HG03354 (cell line): ENCODE results near the gene SLC16A10.
"Not testable (repeated sequence)": the region's sequence is repeated elsewhere in the genome, so short reads cannot be mapped to it uniquely, and the experiment has no call there.

ENCODE experiments used
- ATAC-seq: cut with Tn5 transposase; IDR thresholded peaks from one replicate; pipeline ENCODE4 v1.9.1; 2021; ENCODE audit warnings: mild to moderate bottlenecking; ENCODE audit not compliant: unreplicated experiment, poor library complexity, severe bottlenecking

SLC16A10 gene, protein sequence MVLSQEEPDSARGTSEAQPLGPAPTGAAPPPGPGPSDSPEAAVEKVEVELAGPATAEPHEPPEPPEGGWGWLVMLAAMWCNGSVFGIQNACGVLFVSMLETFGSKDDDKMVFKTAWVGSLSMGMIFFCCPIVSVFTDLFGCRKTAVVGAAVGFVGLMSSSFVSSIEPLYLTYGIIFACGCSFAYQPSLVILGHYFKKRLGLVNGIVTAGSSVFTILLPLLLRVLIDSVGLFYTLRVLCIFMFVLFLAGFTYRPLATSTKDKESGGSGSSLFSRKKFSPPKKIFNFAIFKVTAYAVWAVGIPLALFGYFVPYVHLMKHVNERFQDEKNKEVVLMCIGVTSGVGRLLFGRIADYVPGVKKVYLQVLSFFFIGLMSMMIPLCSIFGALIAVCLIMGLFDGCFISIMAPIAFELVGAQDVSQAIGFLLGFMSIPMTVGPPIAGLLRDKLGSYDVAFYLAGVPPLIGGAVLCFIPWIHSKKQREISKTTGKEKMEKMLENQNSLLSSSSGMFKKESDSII

GRCh38 chr6:111087106-111087835 is at the start of gene SLC16A10:
SLC16A10 (plus strand) TSS chr6:111087503; CDS start chr6:111087753, 250 bp downstream.
- peak; percentile 86 for ATAC-seq

DNA sequence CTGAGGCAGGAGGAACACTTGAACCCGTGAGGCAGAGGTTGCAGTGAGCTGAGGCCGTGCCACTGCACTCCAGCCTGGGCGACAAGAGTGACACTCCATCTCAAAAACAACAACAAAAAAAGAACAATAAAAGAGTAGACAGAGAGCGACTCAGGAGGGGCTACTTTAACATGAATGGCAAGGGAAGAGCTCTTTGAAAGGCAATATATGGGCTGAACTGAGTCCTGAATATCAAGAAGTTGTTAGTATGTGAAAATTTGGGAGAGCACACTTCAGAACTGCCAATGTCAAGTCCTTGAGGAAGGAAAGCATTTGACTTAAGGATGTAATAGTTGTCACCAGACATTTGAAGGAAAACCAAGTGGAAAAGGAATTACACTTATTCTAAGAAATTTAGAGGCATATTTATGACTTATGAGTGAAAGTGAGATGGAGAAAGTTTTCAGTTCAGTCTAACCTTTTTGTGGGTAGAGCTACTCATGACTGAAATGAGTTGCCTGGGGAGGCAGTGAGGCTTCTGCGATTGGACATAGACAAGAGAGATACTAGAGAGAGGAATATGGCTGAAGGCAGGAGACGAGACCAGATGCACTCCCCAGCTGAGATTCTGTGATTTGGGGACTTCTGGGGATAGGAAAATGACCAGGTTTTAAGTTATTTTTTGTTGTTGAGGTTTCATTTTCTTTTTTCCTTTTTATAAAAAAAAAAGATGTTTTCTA is 48.6 kb upstream of the SLC16A10 start:
- no peak for ATAC-seq

GRCh38 chr6:111041917-111042316 is 45.4 kb upstream of the SLC16A10 start:
- ATAC-seq = no peak

- ATAC-seq = no peak
Observed at GRCh38 chr6:111047244-111047643, 40.1 kb upstream of the SLC16A10 start.

DNA sequence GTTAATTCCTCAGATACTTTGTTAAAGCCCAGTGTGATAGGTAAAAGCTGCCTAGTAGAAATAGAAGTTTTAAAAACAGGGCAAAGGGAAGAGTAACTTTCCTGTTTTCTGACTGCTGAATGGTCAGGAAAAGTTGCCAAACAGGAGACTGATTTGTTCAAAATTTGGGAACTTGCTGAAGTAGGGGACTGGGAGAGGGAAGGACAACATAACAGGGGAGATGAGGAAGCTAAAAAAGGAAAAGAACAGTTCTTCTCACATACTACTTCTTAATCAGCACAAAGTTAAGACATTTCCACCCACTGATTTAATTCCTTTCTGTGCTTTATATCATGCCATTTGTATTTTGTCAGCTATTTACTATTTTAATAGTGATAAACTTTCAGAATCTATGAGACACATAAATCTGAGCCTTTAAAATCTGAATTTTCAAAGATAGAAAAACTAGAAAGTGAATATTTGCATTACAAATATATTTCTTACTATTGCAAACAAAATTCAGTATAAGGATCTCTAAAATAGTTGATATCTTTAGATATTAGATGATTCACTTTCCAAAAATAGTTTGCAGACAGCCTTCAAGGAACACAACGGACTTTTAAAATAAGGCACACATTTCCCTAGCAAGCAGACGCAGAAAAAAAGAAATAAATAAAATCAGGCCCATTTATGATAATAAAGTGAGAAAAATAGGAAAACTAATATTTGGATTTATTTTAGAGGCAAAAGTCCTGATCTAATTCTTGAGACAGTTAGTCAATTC is 36.9 kb upstream of the SLC16A10 start:
- ATAC-seq = no peak

- no peak for ATAC-seq
Observed at GRCh38 chr6:111052171-111052570, 35.1 kb upstream of the SLC16A10 start.

DNA sequence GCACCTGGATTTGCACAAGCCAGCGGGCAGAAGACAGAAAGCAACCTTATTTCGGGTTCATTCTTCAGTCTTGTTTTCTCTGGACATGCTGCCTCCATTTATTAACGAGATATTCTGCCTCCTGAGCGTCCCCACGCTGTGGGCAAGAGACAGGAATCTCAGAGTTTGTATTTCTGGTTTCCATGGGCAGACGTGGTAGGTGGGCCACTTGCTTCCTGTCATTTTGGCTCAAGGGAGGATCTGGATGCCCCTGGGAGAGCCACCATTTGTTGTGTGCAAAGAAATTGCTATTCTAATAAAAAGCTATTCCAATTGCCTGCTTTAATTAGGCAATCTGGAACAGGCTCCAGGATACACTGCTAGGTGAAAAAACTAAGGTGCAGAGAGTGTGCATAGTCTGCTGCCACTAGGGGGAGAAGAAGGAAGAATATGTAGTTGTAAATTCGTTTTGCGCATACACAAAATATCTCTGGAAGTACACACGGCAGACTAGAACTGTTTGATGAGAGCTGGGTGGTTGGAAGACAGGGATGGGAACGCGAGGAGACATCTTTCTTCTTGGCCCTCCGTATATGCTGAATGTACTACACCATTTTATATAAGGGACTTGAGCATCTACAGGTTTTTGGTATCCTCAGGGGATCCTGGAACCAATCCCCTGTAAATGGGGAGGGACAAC is 30.1 kb upstream of the SLC16A10 start:
- peak; percentile 65 for ATAC-seq

GRCh38 chr6:111061508-111061907 is 25.8 kb upstream of the SLC16A10 start:
- ATAC-seq = no peak

DNA sequence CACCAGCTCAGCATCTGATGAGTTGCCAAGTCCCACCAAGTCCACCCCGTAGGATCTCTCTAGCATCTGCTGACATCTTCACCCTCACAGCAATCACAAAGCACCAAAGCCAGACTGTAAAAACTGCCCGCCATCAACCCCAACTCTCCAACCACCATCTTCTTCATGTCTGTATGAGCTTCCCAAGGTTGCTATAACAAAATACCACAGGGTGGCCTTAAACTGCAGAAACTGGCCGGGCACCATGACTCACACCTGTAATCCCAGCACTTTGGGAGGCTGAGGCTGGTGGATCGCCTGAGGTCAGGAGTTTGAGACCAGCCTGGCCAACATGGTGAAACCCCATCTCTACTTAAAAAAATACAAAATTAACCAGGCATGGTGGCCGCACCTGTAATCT is 25.3 kb upstream of the SLC16A10 start:
- ATAC-seq = not testable (repeated sequence)

GRCh38 chr6:111062860-111063259 is 24.4 kb upstream of the SLC16A10 start:
- not testable (repeated sequence) for ATAC-seq

DNA sequence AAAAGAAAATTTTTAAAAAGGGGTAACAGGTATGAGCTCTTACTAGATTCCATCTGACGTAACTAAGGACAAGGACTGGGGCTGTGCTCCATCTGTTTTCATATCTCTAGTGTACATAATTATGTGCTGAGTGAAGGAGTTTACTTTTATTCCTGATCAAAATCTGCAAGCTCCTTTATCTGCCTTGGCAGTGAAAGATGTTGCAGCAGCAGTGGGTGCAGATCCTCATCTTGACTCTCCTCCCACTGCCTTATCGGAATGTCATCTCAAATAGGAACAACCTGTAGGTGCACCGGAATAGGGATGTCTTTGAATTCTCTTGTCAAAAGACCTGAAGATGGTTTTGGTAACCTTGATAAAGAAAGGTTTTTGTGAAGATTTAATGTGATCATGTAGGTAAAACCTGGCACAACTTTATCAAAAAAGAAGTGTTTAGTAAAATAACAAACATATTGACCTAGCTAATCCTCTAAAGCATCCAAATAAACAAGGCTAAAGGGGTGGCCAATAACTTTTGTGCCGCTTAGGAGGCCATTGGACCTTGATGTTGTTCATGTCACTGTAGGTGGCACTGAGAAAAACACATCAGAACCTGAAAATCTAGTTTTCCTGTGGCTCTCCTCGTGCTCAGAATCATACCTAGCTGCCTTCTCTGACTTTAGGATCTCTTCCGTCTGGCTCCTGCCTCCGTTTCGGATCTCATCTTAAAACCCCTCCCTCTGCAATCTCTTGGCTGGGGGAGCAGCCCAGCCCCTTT is 19.0 kb upstream of the SLC16A10 start:
- no peak for ATAC-seq

DNA sequence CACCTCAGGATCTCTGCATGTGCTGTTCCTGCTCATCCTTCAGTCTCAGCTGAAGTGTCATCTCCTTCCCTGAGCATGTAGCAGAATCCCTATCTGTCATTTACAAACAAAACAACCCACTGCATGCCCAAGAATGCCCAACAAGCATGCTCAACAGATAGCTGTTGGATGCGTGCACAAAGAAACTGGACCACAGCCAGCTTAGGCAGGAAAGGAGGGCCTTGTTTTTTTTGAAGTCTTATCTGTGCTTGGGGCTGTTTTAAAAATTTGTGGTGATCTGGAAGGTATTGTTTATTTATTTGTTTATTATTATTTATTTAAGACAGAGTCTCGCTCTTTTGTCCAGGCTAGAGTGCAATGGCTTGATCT is 18.5 kb upstream of the SLC16A10 start:
- ATAC-seq = no peak

DNA sequence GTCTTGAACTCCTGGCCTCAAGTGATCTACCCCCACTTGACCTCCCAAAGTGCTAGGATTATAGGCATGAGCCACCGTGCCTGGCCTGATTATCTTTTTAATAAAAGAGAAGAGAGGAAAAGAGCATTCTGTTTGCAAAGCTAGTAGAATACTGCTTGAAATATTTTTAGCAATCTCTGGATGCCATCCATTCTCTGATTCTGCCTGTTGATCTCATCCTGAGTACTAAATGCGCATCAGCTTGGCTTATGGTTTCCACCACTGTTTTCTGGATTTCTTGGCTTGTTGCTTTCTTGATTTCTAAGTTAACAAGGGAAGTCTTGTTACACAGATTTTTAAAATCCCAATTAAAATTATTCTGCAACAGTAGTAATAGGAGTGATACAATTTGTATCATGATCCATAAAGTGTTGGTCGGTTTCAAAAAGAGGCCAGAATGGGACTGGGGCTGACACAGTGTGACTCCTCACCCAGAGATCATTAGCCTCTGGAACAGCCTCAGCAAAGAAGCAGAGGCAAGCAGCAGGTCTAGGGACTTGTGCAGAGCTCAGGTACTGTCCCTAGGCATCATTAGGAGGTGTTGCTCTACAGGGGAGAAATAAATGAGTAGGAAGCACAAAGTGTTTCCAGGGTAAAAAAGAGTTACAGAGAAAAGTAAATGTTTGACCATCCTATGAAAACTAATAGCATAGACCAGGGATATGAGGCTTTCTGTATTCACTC is 17.8 kb upstream of the SLC16A10 start:
- no peak for ATAC-seq

GRCh38 chr6:111070105-111071005 is 16.9 kb upstream of the SLC16A10 start:
- no peak for ATAC-seq

DNA sequence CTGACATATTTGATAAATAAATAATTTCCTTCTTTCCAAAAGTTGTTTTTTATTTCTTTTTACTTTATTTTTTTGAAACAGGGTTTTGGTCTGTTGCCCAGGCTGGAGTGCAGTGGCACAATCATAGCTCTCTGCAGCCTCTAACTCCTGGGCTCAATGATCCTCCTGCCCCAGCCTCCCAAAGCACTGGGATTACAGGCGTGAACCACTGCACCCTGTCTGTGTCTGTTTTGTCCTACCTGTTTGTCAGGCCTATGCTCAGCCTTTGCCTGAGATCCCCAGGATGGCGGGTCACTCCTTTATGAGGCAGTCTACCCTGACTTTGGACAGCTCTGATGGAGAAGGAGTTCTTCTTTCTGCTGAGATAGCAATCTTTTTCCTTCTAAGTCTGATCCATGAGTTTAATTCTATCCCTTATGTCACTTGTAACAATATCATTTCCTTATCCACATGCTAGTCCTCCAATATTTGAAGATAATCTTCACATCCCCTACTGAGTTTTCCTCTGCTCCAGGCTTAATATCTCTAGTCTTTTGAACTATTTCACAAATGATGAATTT is 14.4 kb upstream of the SLC16A10 start:
- no peak for ATAC-seq

DNA sequence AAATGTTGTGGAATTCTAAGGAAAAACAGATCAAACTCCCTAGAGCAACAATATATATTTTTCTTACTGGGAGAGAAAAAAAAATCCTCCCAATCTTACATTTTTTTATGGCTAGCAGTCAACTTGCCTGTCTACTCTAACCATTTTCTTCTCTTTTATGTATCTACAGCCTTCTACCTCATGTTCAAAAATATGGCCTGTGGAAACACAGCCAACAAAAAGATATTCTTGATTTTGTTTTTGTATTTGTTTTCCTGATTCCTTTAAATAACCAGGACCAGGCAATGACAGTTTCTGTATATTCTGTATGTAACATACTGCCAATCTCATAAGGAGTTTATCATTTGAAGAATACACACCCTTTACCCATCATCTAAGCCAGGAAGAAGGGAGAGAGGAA is 13.0 kb upstream of the SLC16A10 start:
- ATAC-seq = no peak
